Kidney capillary endothelial cell (primary cell): ENCODE results near the gene GIPC3.
"Not testable (repeated sequence)": the region's sequence is repeated elsewhere in the genome, so short reads cannot be mapped to it uniquely, and the experiment has no call there.

Experiments used
- DNase-seq: peaks from one replicate; pipeline ENCODE4 v3.0.0-alpha.2; 2018; ENCODE audit warnings: low spot score

Gene GIPC3

GRCh38 chr19:3550947-3551791 lies 34.1 kb upstream of the GIPC3 start:
- DNase-seq: no peak

DNA sequence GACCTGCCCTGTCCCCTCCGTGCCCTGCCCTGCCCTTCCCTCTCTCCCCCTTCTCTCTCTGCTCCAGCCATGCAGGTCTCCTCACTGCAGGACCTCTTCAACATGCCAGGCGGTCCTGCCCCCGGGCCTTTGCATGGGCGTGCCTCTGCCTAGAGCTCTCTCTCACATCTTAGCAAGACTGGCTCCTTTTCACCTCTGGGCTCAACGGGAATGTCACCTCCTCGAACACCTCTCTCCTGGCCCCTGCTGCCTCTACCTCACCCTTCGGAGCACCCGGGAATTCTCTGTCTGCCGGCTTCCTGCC lies 33.5 kb upstream of the GIPC3 start:
- DNase-seq: no peak

GRCh38 chr19:3554254-3555083 lies 30.8 kb upstream of the GIPC3 start:
- DNase-seq: no peak

- DNase-seq: no peak
Observed at GRCh38 chr19:3555653-3556422, 29.4 kb upstream of the GIPC3 start.

DNA sequence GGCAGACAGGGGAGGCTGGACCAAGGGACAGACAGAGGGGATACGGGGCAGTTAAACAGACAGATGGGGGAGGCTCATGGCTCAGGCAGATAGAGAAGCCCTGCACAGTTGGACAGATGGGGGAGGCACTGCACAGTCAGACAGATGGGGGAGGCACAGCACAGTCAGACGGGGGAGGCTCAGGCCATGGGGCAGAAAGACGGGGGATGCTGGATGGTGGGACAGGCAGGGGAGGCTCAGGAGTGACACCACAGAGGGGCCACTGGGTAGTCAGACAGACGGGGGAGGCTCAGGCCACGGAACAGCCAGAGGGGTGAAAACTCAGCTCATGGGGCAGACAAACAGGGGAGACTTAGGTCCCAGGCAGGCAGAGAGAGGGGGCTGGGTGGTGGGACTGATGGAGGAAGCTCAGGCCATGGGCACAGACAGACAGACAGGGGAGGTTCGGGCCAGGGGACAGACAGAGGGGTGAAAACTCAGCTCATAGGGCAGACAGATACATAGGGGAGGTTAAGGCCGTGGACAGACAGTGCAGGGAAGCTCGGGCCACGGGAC lies 28.8 kb upstream of the GIPC3 start:
- no peak for DNase-seq

- no peak for DNase-seq
Observed at GRCh38 chr19:3556978-3557460, 28.3 kb upstream of the GIPC3 start.

GRCh38 chr19:3557461-3558248 lies 27.6 kb upstream of the GIPC3 start, which contains the start of gene MFSD12:
Gene MFSD12, minus strand, starts transcription at chr19:3557586. Its CDS starts 183 bp downstream, at chr19:3557403.
- peak; percentile 86 for DNase-seq

DNA sequence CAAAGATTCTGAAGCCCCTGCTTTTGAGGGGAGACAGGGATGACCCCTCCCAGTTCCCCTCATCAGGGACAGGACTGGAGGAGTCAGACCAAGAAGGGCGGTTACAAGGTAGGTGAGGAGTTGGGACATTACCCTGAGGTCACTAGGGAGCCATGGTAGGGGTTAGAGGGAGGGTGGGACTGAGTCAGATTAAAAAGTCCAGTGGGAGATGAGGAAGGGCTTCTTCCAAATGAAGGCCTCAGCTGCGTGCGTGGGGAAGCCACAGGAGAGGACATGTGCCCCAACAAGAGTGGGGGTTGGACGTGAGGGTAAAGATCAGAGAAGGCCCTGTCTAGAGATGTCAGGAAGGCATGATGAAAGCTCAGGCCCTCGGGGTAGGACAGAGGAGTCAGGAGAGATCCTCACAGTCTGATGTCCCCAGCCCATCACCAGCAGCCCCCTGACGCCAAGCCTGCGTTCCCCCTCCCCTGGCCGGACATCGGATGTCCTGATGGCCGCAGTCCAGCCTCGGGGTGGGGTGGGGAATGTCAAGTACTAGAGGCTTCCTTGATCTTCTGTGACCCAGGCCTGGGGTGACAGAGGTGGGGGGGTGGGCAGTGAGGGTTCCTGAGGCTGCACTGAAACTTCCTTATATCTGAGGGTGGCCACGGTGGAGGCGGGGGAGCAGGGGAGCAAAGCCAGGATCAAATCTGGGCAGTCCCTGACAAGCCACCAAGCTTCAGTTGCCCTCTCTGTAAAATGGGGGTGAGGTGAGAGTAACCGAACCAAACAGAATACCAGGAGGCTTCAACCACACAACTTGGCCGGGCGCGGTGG lies 21.4 kb upstream of the GIPC3 start:
- DNase-seq: no peak

DNA sequence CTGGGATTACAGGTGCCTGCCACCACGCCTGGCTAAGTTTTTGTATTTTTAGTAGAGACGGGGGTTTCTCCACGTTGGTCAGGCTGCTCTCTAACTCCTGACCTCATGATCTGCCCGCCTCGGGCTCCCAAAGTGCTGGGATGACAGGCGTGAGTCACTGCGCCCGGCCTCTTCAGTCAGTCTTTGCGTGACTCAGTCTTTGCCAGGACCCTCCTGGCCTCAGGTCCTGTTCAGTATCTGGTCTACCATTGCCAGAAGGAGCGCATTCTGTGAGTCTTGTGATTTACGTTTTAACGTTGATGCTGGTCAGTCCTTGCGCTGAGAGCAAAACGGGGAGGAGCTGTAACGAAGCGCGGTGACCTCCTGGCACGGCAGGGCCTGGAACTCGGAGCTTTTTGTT lies 20.1 kb upstream of the GIPC3 start:
- no peak for DNase-seq

DNA sequence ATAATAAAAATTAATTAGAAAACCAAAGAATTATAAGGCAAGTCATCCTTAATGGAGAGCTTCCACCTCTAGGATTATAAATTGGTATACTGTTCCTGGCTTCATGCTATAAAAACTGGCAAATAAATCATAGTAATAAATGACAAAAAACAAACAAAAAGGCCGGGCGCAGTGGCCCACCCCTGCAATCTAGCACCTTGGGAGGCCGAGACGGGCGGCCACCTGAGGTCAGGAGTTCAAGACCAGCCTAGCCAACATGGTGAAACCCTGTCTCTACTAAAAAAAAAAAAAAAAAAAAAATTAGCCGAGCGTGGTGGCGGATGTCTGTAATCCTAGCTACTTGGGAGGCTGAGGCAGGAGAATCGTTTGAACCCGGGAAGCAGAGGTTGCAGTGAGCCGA lies 15.2 kb upstream of the GIPC3 start:
- not testable (repeated sequence) for DNase-seq

DNA sequence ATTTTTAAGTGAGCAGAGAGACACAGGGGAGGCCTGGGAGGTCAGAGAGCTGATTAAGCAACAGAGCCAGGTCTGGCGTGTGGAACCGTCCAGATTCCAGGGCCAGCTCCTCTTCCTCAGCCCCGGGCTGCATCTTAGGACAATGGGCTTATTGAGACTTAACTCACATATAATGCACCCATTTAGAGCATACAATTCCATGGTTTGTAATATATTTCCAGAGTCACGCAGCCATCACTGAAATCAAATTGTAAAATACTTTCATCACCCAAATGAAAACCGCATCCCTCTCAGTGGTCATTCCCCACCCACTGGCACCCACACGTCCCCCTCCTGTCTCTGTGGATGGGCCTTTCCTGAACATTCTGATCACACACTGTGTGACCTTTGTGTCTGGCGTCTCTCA lies 14.7 kb upstream of the GIPC3 start:
- no peak for DNase-seq

DNA sequence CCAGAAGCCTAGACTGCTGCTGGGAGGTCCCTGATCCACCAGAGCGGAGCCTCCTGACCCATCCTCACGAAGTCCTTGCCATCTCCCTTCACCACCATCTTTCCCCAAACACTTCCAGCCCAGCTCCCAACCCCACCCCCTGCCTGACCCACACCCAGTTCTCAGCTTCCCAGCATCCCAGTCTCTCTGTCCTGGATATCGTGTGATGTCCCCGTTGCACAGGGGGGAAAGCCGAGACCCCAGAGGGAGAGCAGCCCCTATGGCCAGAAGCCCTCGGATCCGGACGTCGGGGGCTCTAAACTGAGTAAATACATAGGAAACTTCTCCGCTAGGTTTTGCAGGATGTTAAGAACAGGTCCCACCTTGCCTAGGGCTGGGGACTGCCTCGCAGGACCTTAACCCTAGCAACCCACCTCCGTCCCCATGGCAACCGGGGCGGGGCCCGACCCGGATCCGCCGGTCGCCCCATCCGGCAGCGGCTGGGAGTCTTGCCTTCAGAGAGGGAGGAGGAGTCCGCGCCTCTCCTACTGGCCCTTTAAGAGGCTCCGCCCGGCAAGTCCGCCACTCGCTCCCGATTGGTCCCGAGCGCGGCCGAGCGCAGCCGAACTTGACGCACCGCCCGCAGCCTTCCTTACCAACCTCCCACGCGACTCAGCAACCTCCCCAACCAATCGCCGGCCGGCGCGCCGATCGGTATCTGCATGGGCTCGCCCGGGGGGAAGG lies 13.0 kb upstream of the GIPC3 start:
- DNase-seq: peak; percentile 99

DNA sequence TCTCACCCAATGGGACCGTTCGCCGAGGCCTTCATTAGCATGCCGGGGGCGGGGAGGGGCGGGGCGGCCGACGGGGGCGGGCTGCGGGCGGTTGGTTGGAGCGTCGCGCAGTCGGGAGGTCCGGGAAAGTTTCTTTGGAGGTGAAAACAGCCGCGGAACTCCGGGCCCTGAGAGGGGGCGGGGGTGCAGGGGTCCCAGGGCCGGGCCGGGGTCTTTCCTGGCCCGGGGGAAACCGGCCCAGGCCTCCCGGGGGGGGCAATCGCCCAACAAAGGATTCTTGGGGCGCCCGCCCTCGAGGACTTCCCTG lies 12.5 kb upstream of the GIPC3 start, which contains the start of gene HMG20B:
TSS of gene HMG20B (plus strand) at position 90 of the 307 bp plus-strand sequence. CDS start 366 bp downstream, outside the sequence.
- DNase-seq: no peak

- DNase-seq: no peak
Observed at GRCh38 chr19:3573162-3573857, 12.0 kb upstream of the GIPC3 start.

DNA sequence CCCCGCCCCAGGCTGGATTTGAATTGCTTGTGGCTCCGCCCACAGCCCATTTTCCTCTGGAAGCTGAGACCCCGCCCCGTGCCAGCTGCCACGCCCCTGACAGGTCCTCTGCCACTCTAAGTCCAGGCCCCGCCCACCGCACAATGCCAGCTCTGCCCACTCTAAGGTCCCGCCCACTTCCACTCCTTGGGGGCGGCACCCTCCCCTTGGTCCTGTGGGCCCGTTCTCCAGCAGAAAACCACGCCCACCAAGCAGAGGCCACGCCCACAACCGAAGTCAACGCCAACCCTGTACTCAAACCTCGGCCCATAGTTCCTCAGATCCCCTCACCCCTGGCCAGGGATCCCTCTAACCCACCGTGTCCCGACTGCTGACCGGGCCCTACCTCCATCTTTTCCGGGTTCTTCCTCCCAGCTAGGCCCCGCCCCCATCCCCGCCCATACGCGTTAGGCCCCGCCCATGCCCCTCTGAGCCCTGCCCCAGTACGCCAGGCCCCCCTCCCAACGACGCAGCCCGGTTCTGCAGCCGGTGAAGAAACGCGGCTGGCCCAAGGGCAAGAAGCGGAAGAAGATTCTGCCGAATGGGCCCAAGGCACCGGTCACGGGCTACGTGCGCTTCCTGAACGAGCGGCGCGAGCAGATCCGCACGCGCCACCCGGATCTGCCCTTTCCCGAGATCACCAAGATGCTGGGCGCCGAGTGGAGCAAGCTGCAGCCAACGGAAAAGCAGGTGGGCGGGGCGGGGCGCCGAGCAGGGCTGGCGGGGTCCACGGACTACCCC lies 11.2 kb upstream of the GIPC3 start:
- DNase-seq: peak; percentile 99

- no peak for DNase-seq
Observed at GRCh38 chr19:3575260-3575741, 10.0 kb upstream of the GIPC3 start.

DNA sequence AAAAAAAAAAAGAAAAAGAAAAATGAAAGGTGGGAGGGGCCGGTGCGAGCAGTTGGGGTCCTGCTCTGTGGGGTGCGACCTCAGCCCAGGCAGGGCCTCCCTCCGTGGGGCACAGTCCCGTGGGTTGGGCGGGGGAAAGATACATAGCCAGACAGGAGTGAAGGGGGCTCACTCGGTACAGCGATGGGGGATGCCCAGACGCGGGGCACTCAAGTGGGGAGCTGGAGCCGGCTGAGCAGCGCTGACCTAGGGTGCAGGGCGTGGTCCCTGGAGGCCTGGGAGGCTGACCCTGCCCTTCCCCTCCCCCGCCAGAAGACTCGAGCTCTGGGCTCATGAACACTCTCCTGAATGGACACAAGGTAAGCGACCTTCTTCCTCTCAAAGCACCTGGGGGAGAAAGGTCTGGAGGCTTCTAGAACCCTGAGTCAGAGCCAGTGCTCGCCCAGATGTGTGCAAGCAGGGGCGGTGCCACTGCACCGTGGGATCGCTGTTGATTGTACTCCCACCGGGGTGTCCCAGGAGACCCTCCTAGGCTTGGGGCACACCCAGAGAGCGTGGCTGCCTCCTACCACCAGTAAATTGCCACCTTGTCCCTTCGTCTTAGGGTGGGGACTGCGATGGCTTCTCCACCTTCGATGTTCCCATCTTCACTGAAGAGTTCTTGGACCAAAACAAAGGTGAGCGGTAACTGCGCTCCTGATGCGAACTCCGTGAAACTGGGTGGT lies 9.2 kb upstream of the GIPC3 start:
- no peak for DNase-seq
